GM12892 (cell line): ENCODE measurements around the gene EID2B.

Source experiments
- POLR2A ChIP-seq: IDR thresholded peaks from 2 replicates; pipeline ENCODE4 v1.6.1; 2011; ENCODE audit warnings: low read depth, low read length, control low read depth
- POLR2AphosphoS5 ChIP-seq: IDR thresholded peaks from 2 replicates; pipeline ENCODE4 v1.6.1; 2011; ENCODE audit warnings: low read depth, low read length, control low read depth
- TAF1 ChIP-seq: IDR thresholded peaks from 2 replicates; pipeline ENCODE4 v1.6.1; 2011; ENCODE audit warnings: low read depth, mild to moderate bottlenecking, control low read depth, low read length, borderline replicate concordance

- TF ChIP-seq POLR2A = no peak
- no peak for TF ChIP-seq TAF1
- no peak for TF ChIP-seq POLR2AphosphoS5
Measured at GRCh38 chr19:39550197-39550596, 17.5 kb upstream of the EID2B start.
